Stimulated activated CD4-positive, alpha-beta T cell treated with anti-CD3 and anti-CD28 coated beads, Interleukin-1b, Interleukin-23, amount 100 ng/mL, for 24 hours (primary cell): Measurements from ENCODE around the gene CUX1.
"Not testable (repeated sequence)": the region's sequence is repeated elsewhere in the genome, so short reads cannot be mapped to it uniquely, and the experiment has no call there.

Experiments used
- DNase-seq, 4 experiments: peaks; one replicate each; pipeline ENCODE4 v3.0.0-alpha.2; 2020; ENCODE audit warnings: low read depth in 4 of 4, low spot score in 1 of 4

CUX1 gene

DNA sequence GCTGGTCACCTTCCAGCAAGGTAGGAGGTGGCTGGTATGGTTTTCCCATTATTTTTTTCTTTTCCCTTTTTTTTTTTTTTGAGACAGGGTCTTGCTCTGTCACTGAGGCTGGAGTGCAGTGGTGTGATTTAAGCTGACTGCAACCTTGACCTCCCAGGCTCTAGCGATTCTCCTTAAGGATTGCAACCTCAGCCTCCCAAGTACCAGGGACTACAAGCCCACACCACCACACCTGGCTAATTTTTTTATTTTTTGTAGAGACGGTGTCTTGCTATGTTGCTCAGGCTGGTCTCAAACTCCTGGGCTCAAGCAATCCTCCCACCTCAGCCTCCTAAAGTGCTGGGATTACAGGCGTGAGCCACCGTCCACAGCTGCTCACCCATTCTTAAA lies 24.7 kb upstream of the CUX1 start:
- not testable (repeated sequence) for DNase-seq

GRCh38 chr7:101795461-101795860 lies 22.0 kb upstream of the CUX1 start:
- DNase-seq = no peak

- not testable (repeated sequence) for DNase-seq
Measured at GRCh38 chr7:101798173-101798572, 19.3 kb upstream of the CUX1 start.

DNA sequence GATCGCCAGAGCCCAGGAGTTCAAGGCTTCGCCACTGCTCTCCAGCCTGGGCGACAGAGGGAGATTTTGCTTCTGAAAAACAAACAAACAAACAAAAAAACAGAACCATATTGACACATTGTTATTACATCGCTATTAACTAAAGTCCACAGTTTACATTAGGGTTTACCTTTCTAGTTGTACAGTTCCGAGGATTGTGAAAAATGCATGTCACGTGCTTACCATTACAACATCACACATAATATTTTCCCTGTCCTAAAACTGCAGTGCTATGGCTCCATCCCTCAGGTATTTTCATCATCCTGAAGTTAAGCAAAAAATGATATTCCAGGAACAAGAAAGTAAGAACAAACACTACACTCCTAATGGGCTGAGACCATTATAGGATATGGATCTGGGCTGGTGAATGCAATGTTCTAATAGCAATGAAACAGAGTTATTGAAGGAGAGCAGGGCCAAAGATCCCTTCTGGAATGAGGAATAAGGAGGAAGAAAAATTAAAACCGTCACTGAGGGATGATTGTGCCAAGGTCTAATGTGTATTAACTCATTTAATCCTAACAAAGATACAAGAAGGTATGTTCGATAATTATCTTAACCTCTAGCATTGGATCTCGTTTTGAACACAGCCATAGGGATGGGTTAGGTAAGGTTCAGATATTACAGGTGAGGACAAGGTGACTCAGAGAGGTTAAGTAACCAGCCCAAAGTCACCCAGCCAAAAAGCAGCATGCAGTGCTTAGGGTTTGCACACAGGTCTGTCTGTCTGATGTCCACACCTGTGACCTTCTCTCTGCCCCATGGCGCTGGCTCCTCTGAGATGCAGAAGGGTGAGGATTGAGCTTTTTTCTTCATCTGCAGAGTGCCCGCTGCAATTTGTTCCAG lies 14.0 kb upstream of the CUX1 start:
- DNase-seq = no peak

DNA sequence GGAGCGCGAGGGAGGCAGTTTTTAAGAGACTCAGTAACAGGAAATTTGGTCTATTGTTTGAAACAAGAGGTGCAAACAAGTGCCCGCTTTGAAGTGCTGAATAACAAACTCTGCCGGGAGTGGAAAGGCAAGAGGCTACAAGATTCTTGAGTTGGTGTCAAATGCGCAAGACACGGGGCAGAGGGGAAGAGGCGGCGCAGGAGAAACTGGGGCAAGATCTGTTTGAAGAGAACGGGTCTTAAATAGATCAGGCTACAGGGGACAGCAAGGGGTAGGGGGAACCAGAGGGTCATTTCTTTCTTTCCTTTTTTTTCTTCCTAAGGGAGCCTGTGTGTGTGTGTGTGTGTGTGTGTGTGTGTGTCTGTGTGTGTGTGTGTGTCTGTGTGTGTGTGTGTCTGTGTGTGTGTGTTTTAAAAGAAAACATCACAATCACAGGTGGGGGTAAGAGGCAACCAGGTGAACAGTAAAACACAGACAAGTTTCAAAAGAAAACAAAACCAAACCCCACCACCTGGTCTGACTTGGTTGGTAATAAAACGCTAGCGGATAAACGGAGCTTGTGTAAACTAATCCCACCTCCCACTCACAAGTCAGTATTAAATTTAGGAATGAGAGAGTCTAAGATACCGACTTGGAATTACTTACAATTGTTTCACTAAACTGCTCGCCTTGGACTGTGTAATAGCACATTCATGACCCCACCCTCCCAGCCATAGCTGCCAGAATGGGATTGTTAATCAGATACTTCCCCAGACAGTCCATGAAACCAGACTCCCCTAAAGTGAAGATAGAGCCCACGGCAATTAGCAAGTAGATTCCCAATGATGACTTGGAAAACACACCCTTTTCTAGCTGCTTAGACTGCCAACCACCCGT lies 13.1 kb upstream of the CUX1 start:
- no peak for DNase-seq

GRCh38 chr7:101804967-101805366 lies 12.5 kb upstream of the CUX1 start:
- DNase-seq = no peak

GRCh38 chr7:101812595-101812994 lies 4.8 kb upstream of the CUX1 start:
- DNase-seq = no peak

DNA sequence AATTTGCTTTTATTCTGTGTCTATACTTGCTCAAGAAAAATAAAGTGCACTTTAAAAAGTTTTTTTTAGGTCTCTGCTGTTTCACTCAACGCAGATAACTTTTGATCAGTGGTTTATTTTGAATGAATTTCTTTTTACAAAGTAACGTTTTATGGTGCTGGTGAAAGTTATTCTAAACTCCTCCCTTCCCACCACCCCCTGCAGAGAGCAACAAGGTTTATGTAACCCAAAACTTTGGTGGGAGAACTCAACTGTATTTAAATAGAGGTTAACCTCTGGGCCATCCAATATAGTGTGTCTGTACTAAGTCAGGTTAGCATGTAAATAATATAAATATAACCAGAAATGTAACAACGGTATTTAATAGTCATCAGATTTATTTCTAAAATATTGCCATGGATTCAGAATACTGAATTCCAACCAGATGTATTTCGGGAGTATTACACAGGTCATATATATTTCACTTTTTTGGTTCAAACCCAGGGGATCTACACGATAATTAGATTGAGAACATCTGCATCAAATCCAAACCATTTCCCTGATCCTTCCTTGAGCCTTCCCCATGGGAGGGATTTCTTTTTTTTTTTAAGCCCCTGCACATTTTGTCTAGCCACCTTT lies 3.9 kb upstream of the CUX1 start:
- DNase-seq = no peak

DNA sequence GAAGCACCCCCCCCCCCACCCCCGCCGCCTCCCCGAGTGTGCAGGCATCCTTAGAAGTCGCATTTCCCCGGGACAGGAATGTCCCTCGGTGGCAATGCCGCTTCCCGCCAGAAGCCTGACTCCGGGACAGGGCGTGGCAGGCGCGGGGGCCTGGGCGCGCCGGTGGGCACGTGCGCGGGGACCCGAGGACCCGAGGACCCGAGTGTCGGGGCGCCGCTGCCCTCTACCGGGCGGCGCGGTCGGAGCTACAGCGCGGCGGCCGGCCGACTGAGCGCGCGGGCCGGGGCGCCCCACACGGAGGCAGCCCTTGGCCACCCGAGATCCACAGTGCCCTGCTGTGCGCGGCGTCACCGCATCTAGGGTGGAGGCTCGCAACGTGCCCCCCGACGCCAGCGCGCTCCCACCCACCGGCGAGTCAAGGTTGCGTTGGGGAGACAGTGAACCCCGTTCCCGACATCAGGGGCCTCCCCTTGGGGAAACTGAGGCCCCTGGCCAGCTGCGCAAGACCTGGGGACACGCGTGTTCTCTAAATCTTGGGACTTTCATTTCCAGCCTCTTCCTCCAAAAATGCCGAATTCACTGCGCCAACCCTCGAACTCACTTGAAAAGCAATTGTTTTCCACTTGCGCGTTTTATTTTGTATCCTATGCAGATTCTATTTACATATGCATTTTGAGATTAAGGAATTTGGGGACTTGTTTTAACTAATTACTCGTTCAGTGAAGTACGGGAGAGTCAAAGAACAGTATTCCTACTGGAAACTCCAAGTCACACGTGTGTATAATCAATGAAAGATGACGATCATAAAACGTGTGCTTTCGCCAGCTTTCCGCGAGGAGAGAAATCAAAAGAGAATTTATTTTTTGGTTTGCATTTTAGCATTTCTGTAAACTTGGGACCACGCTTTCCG lies 3.1 kb upstream of the CUX1 start:
- DNase-seq = peak in 3 of 4 experiments; percentile 24 to 46 (median 38)

DNA sequence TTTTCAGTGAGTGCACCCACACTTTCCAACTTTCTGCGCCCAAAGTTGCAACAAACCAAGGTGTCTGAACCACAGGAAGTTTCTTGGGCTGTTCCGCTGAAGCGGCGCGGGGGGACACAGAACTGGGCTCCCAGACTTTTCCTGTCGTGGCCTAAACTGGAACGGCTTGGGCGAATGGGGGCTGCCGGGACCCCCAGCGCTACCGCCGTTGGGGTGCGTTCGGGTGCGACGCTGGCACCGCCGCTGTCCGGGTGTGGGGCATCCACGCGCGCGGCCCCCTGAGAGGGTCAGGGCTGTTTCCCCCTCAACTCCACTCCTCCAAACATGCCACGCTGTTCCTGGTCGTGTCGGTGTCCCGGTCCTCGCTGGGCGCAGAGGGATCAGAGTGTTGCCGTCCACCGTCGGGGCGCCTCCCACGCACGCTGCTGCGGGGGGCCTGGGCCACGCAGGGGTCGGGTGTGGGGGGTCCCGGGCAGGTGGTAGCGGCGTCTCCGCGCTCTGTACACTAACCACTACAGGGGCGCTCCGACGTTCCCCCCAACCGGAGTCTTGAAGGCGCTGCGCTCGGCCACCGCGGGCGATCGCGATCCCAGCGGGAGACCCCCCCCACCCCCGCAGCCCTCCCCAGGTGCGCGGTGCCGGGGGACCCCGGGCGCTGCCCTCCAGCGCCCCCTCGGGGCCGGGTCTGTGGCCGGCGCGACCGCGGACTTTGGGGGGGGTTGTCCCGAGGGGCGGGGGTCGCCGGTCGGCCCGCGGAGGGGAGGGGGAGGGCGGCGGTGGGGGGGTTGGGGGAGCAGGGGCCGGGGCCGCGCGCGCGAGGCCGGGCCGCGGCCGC lies 2.2 kb upstream of the CUX1 start:
- peak; percentile 28 to 43 (median 41) for DNase-seq

- peak; percentile 21 to 62 (median 44) for DNase-seq
Measured at GRCh38 chr7:101815826-101816594, 1.4 kb upstream of the CUX1 start.

DNA sequence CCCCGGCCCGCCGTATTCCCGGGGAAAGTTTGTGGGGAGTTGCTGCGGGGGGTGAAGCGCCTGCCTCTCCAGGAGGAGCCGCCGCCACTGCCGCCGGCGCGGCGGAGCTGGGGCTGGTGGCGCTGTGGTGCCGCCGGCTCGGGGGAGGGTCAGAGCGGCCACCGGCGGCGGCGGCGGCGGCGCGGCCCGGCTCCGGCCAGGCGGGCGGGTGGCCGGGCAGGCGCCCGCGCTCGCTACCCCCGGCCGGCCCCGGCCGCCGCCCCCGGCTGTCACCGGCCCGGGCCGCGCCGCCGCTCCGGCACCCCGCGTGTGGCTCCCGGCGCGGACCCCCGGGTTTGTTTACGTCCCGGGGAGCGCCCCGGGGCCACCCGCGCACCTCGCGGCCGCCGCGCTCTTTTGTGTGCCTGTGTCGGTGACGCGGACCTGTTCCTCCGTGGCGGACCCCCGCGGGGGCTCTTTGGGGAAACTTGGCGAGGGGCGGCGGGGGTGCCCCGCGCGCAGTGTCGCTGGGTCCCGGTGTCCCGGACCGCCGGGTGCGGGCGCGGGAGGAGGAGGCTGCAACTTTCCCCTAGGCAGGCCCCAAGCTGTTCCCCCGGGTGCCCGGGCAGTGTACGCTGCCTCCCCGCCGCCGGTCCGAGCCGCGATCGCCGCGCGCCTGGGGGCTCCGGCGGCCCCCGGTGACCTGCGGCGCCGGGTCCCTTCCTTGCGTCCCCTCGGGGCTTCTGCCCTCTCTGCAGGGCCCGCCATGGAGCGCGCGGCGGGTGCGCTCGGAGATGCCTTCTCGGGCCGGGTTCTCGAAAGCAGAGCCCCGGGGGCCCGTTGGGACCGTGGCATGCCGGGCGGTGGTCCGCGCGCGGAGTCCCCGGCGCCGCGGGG lies 593 bp upstream of the CUX1 start:
- DNase-seq = peak in 2 of 4 experiments; percentile 1 to 15

- no peak for DNase-seq
Measured at GRCh38 chr7:101818287-101819071, 1.1 kb downstream of the CUX1 start.

DNA sequence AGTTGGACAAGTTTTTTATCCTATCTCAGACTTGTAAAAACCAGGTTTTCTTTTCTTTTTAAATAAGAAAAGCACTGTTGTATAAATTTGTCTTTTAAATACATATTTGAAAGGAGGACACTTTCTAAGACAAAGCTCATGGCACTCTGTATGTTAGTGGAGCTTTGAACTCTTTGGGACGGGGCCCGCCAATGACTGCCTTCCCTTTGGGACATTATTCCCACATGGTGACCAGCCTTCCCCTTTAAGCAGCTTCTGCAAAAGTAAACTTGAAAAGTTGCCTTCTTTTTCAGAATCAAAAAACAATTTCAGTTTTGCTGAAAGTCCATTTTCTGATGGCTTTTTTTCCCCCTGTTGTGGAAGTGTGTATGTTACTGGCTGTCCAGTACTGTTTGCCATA lies 1.8 kb downstream of the CUX1 start:
- DNase-seq = no peak

- no peak for DNase-seq
Measured at GRCh38 chr7:101819913-101820522, 2.6 kb downstream of the CUX1 start.

- DNase-seq = no peak
Measured at GRCh38 chr7:101820703-101821102, 3.3 kb downstream of the CUX1 start.

DNA sequence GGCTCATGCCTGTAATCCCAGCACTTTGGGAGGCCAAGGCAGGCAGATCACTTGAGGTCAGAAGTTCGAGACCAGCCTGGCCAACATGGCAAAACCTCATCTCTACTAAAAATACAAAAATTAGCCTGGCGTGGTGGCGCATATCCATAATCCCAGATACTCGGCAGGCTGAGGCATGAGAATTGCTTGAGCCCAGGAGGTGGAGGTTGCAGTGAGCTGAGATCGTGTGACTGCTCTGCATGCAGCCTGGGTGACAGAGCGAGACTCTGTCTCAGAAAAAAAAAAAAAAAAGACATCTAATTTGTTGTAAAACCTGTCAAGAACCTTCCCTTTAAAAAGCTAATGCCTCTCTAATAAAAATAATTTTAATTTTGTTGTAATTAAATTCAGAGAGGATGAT lies 5.2 kb downstream of the CUX1 start:
- DNase-seq = not testable (repeated sequence)
